Measurements from ENCODE around the gene UGGT2.
"Not testable (repeated sequence)": the region's sequence is repeated elsewhere in the genome, so short reads cannot be mapped to it uniquely, and the experiment has no call there.

The UGGT2 gene

GRCh38 chr13:95801825-95802224 is 251.4 kb downstream of the UGGT2 start:
- no peak for DNase-seq (ENCODE audit: low read depth in 2 of 2)

GRCh38 chr13:95800436-95800835 is 252.8 kb downstream of the UGGT2 start:
- no peak for DNase-seq (ENCODE audit: low read depth in 2 of 2)

- no peak for DNase-seq (ENCODE audit: low read depth in 2 of 2)
Observed at GRCh38 chr13:95797016-95797415, 256.2 kb downstream of the UGGT2 start.

- DNase-seq (ENCODE audit: low read depth in 2 of 2): no peak
Observed at GRCh38 chr13:95793781-95794180, 259.4 kb downstream of the UGGT2 start.

GRCh38 chr13:95793018-95793555 is 260.1 kb downstream of the UGGT2 start:
- DNase-seq (ENCODE audit: low read depth in 2 of 2): no peak

GRCh38 chr13:95791084-95791722 is 262.0 kb downstream of the UGGT2 start:
- no peak for DNase-seq (ENCODE audit: low read depth in 2 of 2)

- not testable (repeated sequence) for DNase-seq (ENCODE audit: low read depth in 2 of 2)
Observed at GRCh38 chr13:95789315-95789714, 263.9 kb downstream of the UGGT2 start.

- DNase-seq (ENCODE audit: low read depth in 2 of 2): no peak
Observed at GRCh38 chr13:95788100-95788463, 265.1 kb downstream of the UGGT2 start.

- DNase-seq (ENCODE audit: low read depth in 2 of 2): no peak
Observed at GRCh38 chr13:95787356-95788099, 265.7 kb downstream of the UGGT2 start.

- no peak for DNase-seq (ENCODE audit: low read depth in 2 of 2)
Observed at GRCh38 chr13:95784900-95785290, 268.3 kb downstream of the UGGT2 start.

GRCh38 chr13:95784161-95784899 is 268.9 kb downstream of the UGGT2 start:
- DNase-seq (ENCODE audit: low read depth in 2 of 2): no peak

GRCh38 chr13:95783747-95784146 is 269.5 kb downstream of the UGGT2 start:
- no peak for DNase-seq (ENCODE audit: low read depth in 2 of 2)

- DNase-seq (ENCODE audit: low read depth in 2 of 2): not testable (repeated sequence)
Observed at GRCh38 chr13:95781940-95782339, 271.3 kb downstream of the UGGT2 start.

GRCh38 chr13:95781016-95781415 is 272.2 kb downstream of the UGGT2 start:
- no peak for DNase-seq (ENCODE audit: low read depth in 2 of 2)

GRCh38 chr13:95779522-95779921 is 273.7 kb downstream of the UGGT2 start:
- no peak for DNase-seq (ENCODE audit: low read depth in 2 of 2)

- no peak for DNase-seq (ENCODE audit: low read depth in 2 of 2)
Observed at GRCh38 chr13:95771905-95772304, 281.3 kb downstream of the UGGT2 start.

- DNase-seq (ENCODE audit: low read depth in 2 of 2): no peak
Observed at GRCh38 chr13:95763601-95764000, 289.6 kb downstream of the UGGT2 start.

- not testable (repeated sequence) for DNase-seq (ENCODE audit: low read depth in 2 of 2)
Observed at GRCh38 chr13:95762626-95763025, 290.6 kb downstream of the UGGT2 start.

GRCh38 chr13:95756072-95756471 is 297.1 kb downstream of the UGGT2 start:
- no peak for DNase-seq (ENCODE audit: low read depth in 2 of 2)

GRCh38 chr13:95754069-95754468 is 299.1 kb downstream of the UGGT2 start:
- no peak for DNase-seq (ENCODE audit: low read depth in 2 of 2)

GRCh38 chr13:95752677-95753076 is 300.5 kb downstream of the UGGT2 start:
- DNase-seq (ENCODE audit: low read depth in 2 of 2): no peak
